ENCODE results near the gene FBLIM1. TPM values are rescaled to one million over a fixed set of nuclear protein-coding genes. Genes with fewer than 3 reads are reported as not detected.
"Not testable (repeated sequence)": the region's sequence is repeated elsewhere in the genome, so short reads cannot be mapped to it uniquely, and the experiment has no call there.

FBLIM1 gene
- total RNA-seq, 3 donors from 2014 or later, result 17.4 to 73.4 (median 42.6) TPM

GRCh38 chr1:15802234-15802965 lies 43.8 kb downstream of the FBLIM1 start:
- DNase-seq (ENCODE audit: low spot score in 2 of 2), result no peak
- no peak overlapping the region for H3K27ac ChIP-seq

GRCh38 chr1:15803380-15803779 lies 44.8 kb downstream of the FBLIM1 start:
- Histone ChIP-seq H3K4me1 (peaks cover 8 to 17% of the 10 kb centered on the region in 2 donors), H3K36me3 (no peaks in the 10 kb centered on the region), H3K27me3 (no peaks in the 10 kb centered on the region), H3K9me3 (no peaks in the 10 kb centered on the region), H3K4me3 (no peak overlapping the region), H3K27ac (no peak overlapping the region)
- intact Hi-C loops (cut with DNase I; ENCODE audit: low total_unique reads), result no loop called here
- no peak for DNase-seq (ENCODE audit: low spot score in 2 of 2)
- TF ChIP-seq POLR2A (IDR thresholded peaks at IDR 0.05) (no peak), POLR2AphosphoS5 (IDR thresholded peaks at IDR 0.05) (no peak), CTCF (IDR thresholded peaks at IDR 0.05) (peak in 2 of 3 donors; percentile 29)

More at GRCh38 chr1:15802234-15802965, 43.8 kb downstream of the FBLIM1 start:
- Histone ChIP-seq H3K9me3 (no peaks in the 10 kb centered on the region), H3K4me3 (no peak overlapping the region), H3K36me3 (no peaks in the 10 kb centered on the region), H3K4me1 (peaks cover 8 to 17% of the 10 kb centered on the region in 2 donors), H3K27me3 (no peaks in the 10 kb centered on the region)
- TF ChIP-seq POLR2A (IDR thresholded peaks at IDR 0.05), result no peak
- TF ChIP-seq POLR2AphosphoS5 (IDR thresholded peaks at IDR 0.05), result no peak
- TF ChIP-seq CTCF (IDR thresholded peaks at IDR 0.05), result no peak
- intact Hi-C loops (cut with DNase I; ENCODE audit: low total_unique reads), result no loop called here

GRCh38 chr1:15804060-15804459 lies 45.5 kb downstream of the FBLIM1 start:
- peaks cover 6 to 13% of the 10 kb centered on the region in 2 donors for H3K4me1 ChIP-seq
- H3K27ac ChIP-seq, result no peak overlapping the region
- no peaks in the 10 kb centered on the region for H3K36me3 ChIP-seq
- intact Hi-C loops (cut with DNase I; ENCODE audit: low total_unique reads), result no loop called here
- no peaks in the 10 kb centered on the region for H3K9me3 ChIP-seq
- no peak overlapping the region for H3K4me3 ChIP-seq
- TF ChIP-seq POLR2AphosphoS5 (IDR thresholded peaks at IDR 0.05) (no peak), POLR2A (IDR thresholded peaks at IDR 0.05) (no peak), CTCF (IDR thresholded peaks at IDR 0.05) (no peak)
- no peak for DNase-seq (ENCODE audit: low spot score in 2 of 2)
- H3K27me3 ChIP-seq, result no peaks in the 10 kb centered on the region

- no peaks in the 10 kb centered on the region for H3K4me1 ChIP-seq
- no peaks in the 10 kb centered on the region for H3K27me3 ChIP-seq
- H3K9me3 ChIP-seq, result no peaks in the 10 kb centered on the region
- H3K4me3 ChIP-seq, result no peak overlapping the region
- no peak overlapping the region for H3K27ac ChIP-seq
- no peak for DNase-seq (ENCODE audit: low spot score in 2 of 2)
- no peaks in the 10 kb centered on the region for H3K36me3 ChIP-seq
- intact Hi-C loops (cut with DNase I; ENCODE audit: low total_unique reads), result no loop called here
- TF ChIP-seq POLR2A (IDR thresholded peaks at IDR 0.05) (no peak), POLR2AphosphoS5 (IDR thresholded peaks at IDR 0.05) (no peak), CTCF (IDR thresholded peaks at IDR 0.05) (no peak)
Measured at GRCh38 chr1:15807121-15807520, 48.5 kb downstream of the FBLIM1 start.

- not testable (repeated sequence) for H3K27me3 ChIP-seq
Measured at GRCh38 chr1:15807549-15807948, 49.0 kb downstream of the FBLIM1 start, which contains the start of gene UQCRHL. Gene UQCRHL (minus strand): TSS chr1:15807649. CDS start chr1:15807649, 0 bp downstream.

More at GRCh38 chr1:15807549-15807948, 49.0 kb downstream of the FBLIM1 start, which contains the start of gene UQCRHL:
- H3K9me3 ChIP-seq; H3K4me3 ChIP-seq; H3K36me3 ChIP-seq; intact Hi-C loops (cut with DNase I; ENCODE audit: low total_unique reads); H3K27ac ChIP-seq; H3K4me1 ChIP-seq; DNase-seq (ENCODE audit: low spot score in 2 of 2): not testable (repeated sequence)

Measured in breast epithelium (tissue), 4 donors.